ENCODE data around the gene ZCCHC14. TPM values are rescaled to one million over a fixed set of nuclear protein-coding genes. Genes with fewer than 3 reads are reported as not detected.

ZCCHC14 gene
- total RNA-seq, 2 donors from 2014 or later, result 10.6 to 18.0 TPM

- Histone ChIP-seq H3K4me1 (no peaks in the 10 kb centered on the region), H3K36me3 (peaks cover 89% of the 10 kb centered on the region), H3K27ac (no peak overlapping the region), H3K4me3 (no peak overlapping the region), H3K27me3 (no peaks in the 10 kb centered on the region), H3K9me3 (no peaks in the 10 kb centered on the region)
- TF ChIP-seq CTCF (IDR thresholded peaks at IDR 0.05), result peak in 1 of 2 donors; percentile 71
- no peak for DNase-seq (ENCODE audit: low spot score)
Observed at GRCh38 chr16:87416826-87417527, 75.8 kb downstream of the ZCCHC14 start.

- no peak for TF ChIP-seq CTCF (IDR thresholded peaks at IDR 0.05)
- Histone ChIP-seq H3K36me3 (peaks cover 91% of the 10 kb centered on the region), H3K4me3 (no peak overlapping the region), H3K27me3 (no peaks in the 10 kb centered on the region), H3K4me1 (no peaks in the 10 kb centered on the region), H3K9me3 (no peaks in the 10 kb centered on the region), H3K27ac (no peak overlapping the region)
- no peak for DNase-seq (ENCODE audit: low spot score)
Observed at GRCh38 chr16:87415441-87415840, 77.4 kb downstream of the ZCCHC14 start.

DNA sequence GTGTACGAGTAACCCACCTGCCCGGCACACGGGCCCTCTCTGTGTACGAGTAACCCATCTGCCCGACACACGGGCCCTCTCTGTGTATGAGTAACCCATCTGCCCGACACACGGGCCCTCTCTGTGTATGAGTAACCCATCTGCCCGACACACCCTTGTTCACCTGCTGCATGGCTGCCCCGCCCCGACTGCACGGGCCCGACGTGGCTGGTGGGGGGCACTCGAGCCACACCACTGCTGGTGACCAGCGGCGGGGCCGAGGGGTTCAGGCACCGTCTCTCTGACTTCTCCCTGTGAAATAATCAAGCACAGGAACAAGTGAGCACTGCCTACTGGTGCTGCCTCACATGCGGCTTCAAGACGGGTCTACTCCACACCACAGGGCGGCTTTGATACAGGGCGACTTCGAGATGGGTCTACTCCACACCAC, 78.6 kb downstream of the ZCCHC14 start:
- H3K36me3 ChIP-seq, result peaks cover 95% of the 10 kb centered on the region
- H3K4me3 ChIP-seq, result no peak overlapping the region
- no peaks in the 10 kb centered on the region for H3K4me1 ChIP-seq
- no peak for DNase-seq (ENCODE audit: low spot score)
- no peaks in the 10 kb centered on the region for H3K9me3 ChIP-seq
- H3K27ac ChIP-seq, result no peak overlapping the region
- no peaks in the 10 kb centered on the region for H3K27me3 ChIP-seq
- TF ChIP-seq CTCF (IDR thresholded peaks at IDR 0.05), result no peak

DNA sequence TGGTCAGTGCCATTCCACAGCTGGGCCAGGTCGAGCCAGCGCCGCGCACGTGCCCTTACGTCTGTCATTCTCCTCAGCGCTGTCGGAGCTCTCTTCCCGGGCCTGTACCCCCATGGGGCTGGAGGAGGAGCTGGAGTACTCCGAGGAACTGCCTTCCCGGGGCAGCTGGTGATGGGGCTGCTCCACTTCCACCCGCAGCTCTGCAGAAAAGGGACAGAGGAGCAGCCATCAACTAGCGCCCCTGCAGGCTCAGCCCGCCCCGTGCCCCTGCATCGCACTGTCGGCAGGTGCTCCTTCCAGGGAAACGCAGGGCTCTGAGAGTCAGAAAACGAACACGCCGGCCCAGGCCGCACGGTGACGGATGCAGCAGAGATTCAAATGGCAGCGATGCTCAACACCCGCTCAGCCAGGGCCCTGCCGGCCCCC, 79.8 kb downstream of the ZCCHC14 start:
- H3K27ac ChIP-seq, result no peak overlapping the region
- TF ChIP-seq CTCF (IDR thresholded peaks at IDR 0.05), result no peak
- no peaks in the 10 kb centered on the region for H3K27me3 ChIP-seq
- no peak overlapping the region for H3K4me3 ChIP-seq
- peaks cover 91% of the 10 kb centered on the region for H3K36me3 ChIP-seq
- H3K4me1 ChIP-seq, result no peaks in the 10 kb centered on the region
- no peak for DNase-seq (ENCODE audit: low spot score)
- H3K9me3 ChIP-seq, result no peaks in the 10 kb centered on the region

DNA sequence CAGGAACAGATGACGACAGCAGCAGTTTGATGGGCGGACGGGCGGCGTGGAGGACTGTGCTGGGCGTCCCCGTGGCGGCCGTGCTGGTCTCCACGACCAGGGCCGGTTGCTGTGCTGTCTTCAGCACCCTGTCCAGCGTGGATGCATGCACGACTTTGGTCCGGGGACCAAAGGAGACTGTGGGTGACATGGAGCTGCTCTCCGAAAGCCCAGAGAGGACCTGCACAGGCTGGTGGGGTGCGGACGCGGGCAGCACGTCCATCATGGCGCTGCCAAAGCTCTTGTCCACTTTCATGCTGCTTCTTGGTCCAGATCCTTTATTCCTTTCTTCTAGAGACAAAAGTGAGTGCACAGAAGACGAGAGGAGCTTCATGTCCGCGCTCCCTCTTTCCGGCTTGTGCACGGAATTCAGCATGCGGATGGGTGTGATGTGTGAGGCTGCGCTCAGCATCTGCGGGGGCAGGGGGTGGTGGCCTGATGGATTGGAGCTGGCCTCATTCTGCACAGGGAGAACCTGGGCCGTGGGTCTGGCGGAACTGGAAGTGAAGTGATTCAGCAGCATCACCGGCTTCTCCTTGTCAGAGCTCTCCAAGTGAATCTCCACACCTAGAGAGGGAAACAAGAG, 80.3 kb downstream of the ZCCHC14 start:
- Histone ChIP-seq H3K36me3 (peaks cover 86% of the 10 kb centered on the region), H3K4me3 (no peak overlapping the region), H3K27ac (no peak overlapping the region), H3K27me3 (no peaks in the 10 kb centered on the region), H3K4me1 (no peaks in the 10 kb centered on the region), H3K9me3 (no peaks in the 10 kb centered on the region)
- TF ChIP-seq CTCF (IDR thresholded peaks at IDR 0.05), result no peak
- DNase-seq (ENCODE audit: low spot score), result no peak
